Adrenal gland (tissue), 12 donors: ENCODE data around the gene FADD. TPM values are rescaled to one million over a fixed set of nuclear protein-coding genes. Genes with fewer than 3 reads are reported as not detected.
"Not testable (repeated sequence)": the region's sequence is repeated elsewhere in the genome, so short reads cannot be mapped to it uniquely, and the experiment has no call there.

Experiments
- DNase-seq, 7 donors: peaks; one replicate each; pipeline ENCODE4 v3.0.0-alpha.2; 2019 to 2020
- H3K27ac ChIP-seq, 5 donors: fragments of 200-600 bp; sonication (generic) in 4 of 5; 1 replicate in 3 of 5; 2 replicates in 2 of 5; pipeline versions ENCODE4 v1.5.1 to v1.8.0; 2016 to 2020; ENCODE audit warnings: mild to moderate bottlenecking in 1 of 5
- H3K27me3 ChIP-seq: fragments of 200-600 bp; 2 replicates; pipeline ENCODE4 v1.8.0; 2021
- H3K36me3 ChIP-seq, 2 donors: fragments of 200-600 bp; replicated peaks in 1 of 2; 1 replicate in 1 of 2; 2 replicates in 1 of 2; pipeline versions ENCODE4 v1.5.1 to v1.8.0; 2018 to 2022
- H3K4me1 ChIP-seq, 2 donors: fragments of 200-600 bp; replicated peaks in 1 of 2; 1 replicate in 1 of 2; 2 replicates in 1 of 2; pipeline versions ENCODE4 v1.5.1 to v1.8.0; 2018 to 2021
- H3K4me3 ChIP-seq, 4 donors: fragments of 200-600 bp; sonication (generic) in 3 of 4; one replicate each; pipeline ENCODE4 v1.5.1; 2016 to 2018
- H3K9me3 ChIP-seq, 3 donors: fragments of 200-600 bp; sonication (generic) in 1 of 3; replicated peaks in 1 of 3; 1 replicate in 2 of 3; 2 replicates in 1 of 3; pipeline versions ENCODE4 v1.5.1 to v1.8.0; 2016 to 2021
- CTCF ChIP-seq, 6 experiments: fragments of 450-650 bp in 4 of 6; fragments of 200-600 bp in 2 of 6; sonication (generic) in 1 of 6; IDR thresholded peaks; 1 replicate in 5 of 6; 2 replicates in 1 of 6; pipeline versions ENCODE4 v1.5.1 to v1.8.0; 2016 to 2021; ENCODE audit warnings: antibody characterized with exemption in 6 of 6, mild to moderate bottlenecking in 2 of 6, moderate library complexity in 1 of 6
- POLR2A ChIP-seq, 2 donors: fragments of 450-650 bp; IDR thresholded peaks; one replicate each; pipeline ENCODE4 v1.6.1; 2017; ENCODE audit warnings: antibody characterized with exemption in 2 of 2, mild to moderate bottlenecking in 2 of 2, moderate library complexity in 1 of 2
- WGBS, 4 donors: extraction: QIAGEN DNeasy Blood & Tissue Kit in 2 of 4; methylation state at CpG; one replicate each; pipeline versions ENCODE4 v1.1.5 to v1.1.7; 2013 to 2017; 5-methylcytosine and 5-hydroxymethylcytosine counted together
- intact Hi-C, 2 donors: fragments of 100-400 bp; cut with DNase I; formaldehyde crosslinking; loops; one replicate each; pipeline versions ENCODE4 v1.14.1 to v1.15.0; 2022 to 2023
- polyA plus RNA-seq, 3 donors: library from polyadenylated mRNA; stranded (reverse); fragments of 200-250 nt in 2 of 3; fragments of 350-450 nt in 1 of 3; fragmentation: Illumina TruSeq in 1 of 3; extraction: RNeasy Lipid Tissue Mini Kit (QIAGEN cat#74804) in 1 of 3; gene quantifications; one replicate each; pipeline ENCODE4 v1.2.3, GENCODE V29; 2013 to 2014
- total RNA-seq, 9 donors: library from RNA; depleted of rRNA in 4 of 9; stranded (reverse); fragments of >200 nt in 4 of 9; fragments of 120-200 nt in 1 of 9; fragmentation: NEBNext Ultra II Directional in 1 of 9; extraction: Animal tissue kit (Norgen Biotek cat#: 25700) in 1 of 9; gene quantifications; one replicate each; pipeline versions ENCODE4 v1.1.0 to v1.2.4, GENCODE V29; 2013 to 2023
- donor health status: healthy with polysubstance abuse.
- donor health status: Bipolar disorder and iron deficiency.
- donor health status: DM: yes; HTN: yes; CAD: no.
- donor health status: DM: no; HTN: no; CAD: no.
- donor health status: DM: no; HTN: no; CAD: no.
- donor health status: DM: yes; HTN: yes; CAD: no.

FADD gene
- total and polyA plus RNA-seq, 12 donors, result 8.9 to 37.9 (median 26.2) TPM

GRCh38 chr11:70193411-70194292, 9.4 kb upstream of the FADD start:
- no peak overlapping the region for H3K4me3 ChIP-seq
- H3K27ac ChIP-seq, result no peak overlapping the region
- TF ChIP-seq CTCF (IDR thresholded peaks at IDR 0.05), result no peak
- no peak for TF ChIP-seq POLR2A (IDR thresholded peaks at IDR 0.05)
- H3K27me3 ChIP-seq, result no peaks in the 10 kb centered on the region
- intact Hi-C loops, result loop anchor here in 1 of 2 donors (5.0 kb wide), 2 partner anchors 271 to 506 kb away; no protein-coding TSS in a partner anchor
- DNase-seq, result no peak
- no peaks in the 10 kb centered on the region for H3K9me3 ChIP-seq
- no peaks in the 10 kb centered on the region for H3K4me1 ChIP-seq
- no peaks in the 10 kb centered on the region for H3K36me3 ChIP-seq
- WGBS, 4 donors, result 71 to 84% (median 74%) methylated on average over 7 of the region's 7 CpGs

GRCh38 chr11:70194792-70195791, 8.0 kb upstream of the FADD start:
- no peak for DNase-seq
- Histone ChIP-seq H3K27me3 (no peaks in the 10 kb centered on the region), H3K9me3 (no peaks in the 10 kb centered on the region), H3K36me3 (no peaks in the 10 kb centered on the region), H3K27ac (no peak overlapping the region), H3K4me1 (no peaks in the 10 kb centered on the region), H3K4me3 (no peak overlapping the region)
- TF ChIP-seq POLR2A (IDR thresholded peaks at IDR 0.05) (no peak), CTCF (IDR thresholded peaks at IDR 0.05) (no peak)
- WGBS, 4 donors, result 57 to 79% (median 73%) methylated on average over 3 of the region's 3 CpGs
- intact Hi-C loops, result loop anchor here in 1 of 2 donors (5.0 kb wide), 2 partner anchors 273 to 508 kb away; no protein-coding TSS in a partner anchor

GRCh38 chr11:70200212-70200844, 2.8 kb upstream of the FADD start:
- WGBS, 4 donors, result 63 to 82% (median 70%) methylated on average over 10 of the region's 10 CpGs
- DNase-seq, result no peak
- Histone ChIP-seq H3K27me3 (no peaks in the 10 kb centered on the region), H3K9me3 (no peaks in the 10 kb centered on the region), H3K4me1 (peaks cover 9 to 19% of the 10 kb centered on the region in 2 donors), H3K27ac (no peak overlapping the region), H3K36me3 (no peaks in the 10 kb centered on the region), H3K4me3 (no peak overlapping the region)
- TF ChIP-seq CTCF (IDR thresholded peaks at IDR 0.05) (no peak), POLR2A (IDR thresholded peaks at IDR 0.05) (no peak)
- intact Hi-C loops, result no loop called here

GRCh38 chr11:70201047-70201446, 2.0 kb upstream of the FADD start:
- H3K4me3 ChIP-seq, H3K36me3 ChIP-seq, H3K27ac ChIP-seq, H3K27me3 ChIP-seq, intact Hi-C loops, H3K9me3 ChIP-seq, DNase-seq: not testable (repeated sequence)
- peaks cover 9 to 22% of the 10 kb centered on the region in 2 donors for H3K4me1 ChIP-seq
- 79 to 90% (median 87%) methylated on average over 3 of the region's 3 CpGs for WGBS, 4 donors
